GM12878 (cell line): ENCODE results near the gene PAIP2.

ENCODE experiments used
- GABPA ChIP-seq: IDR thresholded peaks from 2 replicates; pipeline ENCODE4 v1.6.1; 2014; ENCODE audit warnings: antibody characterized with exemption, low read depth, mild to moderate bottlenecking, inconsistent platforms
- POLR2A ChIP-seq: IDR thresholded peaks from 2 replicates; pipeline ENCODE4 v1.6.1; 2011; ENCODE audit warnings: low read depth, mild to moderate bottlenecking, low read length
- REST ChIP-seq: IDR thresholded peaks from 2 replicates; pipeline ENCODE4 v1.6.1; 2012; ENCODE audit warnings: mild to moderate bottlenecking, low read depth, low read length
- STAT1 ChIP-seq: fragments of 450-650 bp; conservative IDR thresholded peaks from 2 replicates; pipeline ENCODE4 v1.6.1; 2014; ENCODE audit warnings: antibody characterized with exemption, mild to moderate bottlenecking
- SUZ12 ChIP-seq: fragments of 200-600 bp; sonication (generic); IDR thresholded peaks from one replicate; pipeline ENCODE4 v1.6.1; 2018; ENCODE audit warnings: antibody characterized with exemption, mild to moderate bottlenecking; ENCODE audit not compliant: unreplicated experiment
- USF2 ChIP-seq: IDR thresholded peaks from 2 replicates; pipeline ENCODE4 v1.6.1; 2011; ENCODE audit warnings: low read depth, low read length, improper control_type of control experiment, borderline replicate concordance
- ZBTB11 ChIP-seq: fragments of 450-650 bp; formaldehyde crosslinking; IDR thresholded peaks from 2 replicates; pipeline ENCODE4 v1.5.0; 2022; ENCODE audit warnings: mild to moderate bottlenecking, missing genetic modification characterization
- TF ChIP-seq, protein P1 (sequence below): fragments of 450-650 bp; IDR thresholded peaks from 2 replicates; pipeline ENCODE4 v1.6.1; 2017; ENCODE audit warnings: mild to moderate bottlenecking, low read depth, inconsistent platforms; ENCODE audit not compliant: poor library complexity, severe bottlenecking

DNA sequence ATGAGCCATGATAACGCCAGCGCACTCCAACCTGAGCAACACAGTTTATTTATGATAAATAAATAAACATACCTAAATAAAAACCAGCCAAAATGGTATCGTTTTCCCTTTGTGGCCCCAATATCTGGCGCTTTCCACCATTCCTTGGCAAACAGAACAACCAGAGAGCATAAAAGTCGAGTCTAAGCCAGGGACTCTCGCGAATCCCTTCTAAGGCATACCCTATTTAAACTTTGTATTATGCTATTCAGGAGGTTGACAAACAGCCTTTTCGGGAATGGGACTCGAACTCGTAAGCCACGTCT lies 48.5 kb upstream of the PAIP2 start:
- no peak for TF ChIP-seq POLR2A
- TF ChIP-seq GABPA: no peak
- TF ChIP-seq STAT1: no peak
- TF ChIP-seq USF2: no peak
- TF ChIP-seq REST: no peak
- TF ChIP-seq ZBTB11 (CRISPR knock-in tag): no peak
- TF ChIP-seq SUZ12: no peak
- TF ChIP-seq, protein P1, sequence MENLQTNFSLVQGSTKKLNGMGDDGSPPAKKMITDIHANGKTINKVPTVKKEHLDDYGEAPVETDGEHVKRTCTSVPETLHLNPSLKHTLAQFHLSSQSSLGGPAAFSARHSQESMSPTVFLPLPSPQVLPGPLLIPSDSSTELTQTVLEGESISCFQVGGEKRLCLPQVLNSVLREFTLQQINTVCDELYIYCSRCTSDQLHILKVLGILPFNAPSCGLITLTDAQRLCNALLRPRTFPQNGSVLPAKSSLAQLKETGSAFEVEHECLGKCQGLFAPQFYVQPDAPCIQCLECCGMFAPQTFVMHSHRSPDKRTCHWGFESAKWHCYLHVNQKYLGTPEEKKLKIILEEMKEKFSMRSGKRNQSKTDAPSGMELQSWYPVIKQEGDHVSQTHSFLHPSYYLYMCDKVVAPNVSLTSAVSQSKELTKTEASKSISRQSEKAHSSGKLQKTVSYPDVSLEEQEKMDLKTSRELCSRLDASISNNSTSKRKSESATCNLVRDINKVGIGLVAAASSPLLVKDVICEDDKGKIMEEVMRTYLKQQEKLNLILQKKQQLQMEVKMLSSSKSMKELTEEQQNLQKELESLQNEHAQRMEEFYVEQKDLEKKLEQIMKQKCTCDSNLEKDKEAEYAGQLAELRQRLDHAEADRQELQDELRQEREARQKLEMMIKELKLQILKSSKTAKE: no peak
